GM18511 (cell line): ENCODE data around the gene GOLGA8R.
"Not testable (repeated sequence)": the region's sequence is repeated elsewhere in the genome, so short reads cannot be mapped to it uniquely, and the experiment has no call there.

Experiments used
- ATAC-seq: cut with Tn5 transposase; IDR thresholded peaks from one replicate; pipeline ENCODE4 v1.9.1; 2021; ENCODE audit warnings: mild to moderate bottlenecking, moderate library complexity; ENCODE audit not compliant: unreplicated experiment

The GOLGA8R gene, protein sequence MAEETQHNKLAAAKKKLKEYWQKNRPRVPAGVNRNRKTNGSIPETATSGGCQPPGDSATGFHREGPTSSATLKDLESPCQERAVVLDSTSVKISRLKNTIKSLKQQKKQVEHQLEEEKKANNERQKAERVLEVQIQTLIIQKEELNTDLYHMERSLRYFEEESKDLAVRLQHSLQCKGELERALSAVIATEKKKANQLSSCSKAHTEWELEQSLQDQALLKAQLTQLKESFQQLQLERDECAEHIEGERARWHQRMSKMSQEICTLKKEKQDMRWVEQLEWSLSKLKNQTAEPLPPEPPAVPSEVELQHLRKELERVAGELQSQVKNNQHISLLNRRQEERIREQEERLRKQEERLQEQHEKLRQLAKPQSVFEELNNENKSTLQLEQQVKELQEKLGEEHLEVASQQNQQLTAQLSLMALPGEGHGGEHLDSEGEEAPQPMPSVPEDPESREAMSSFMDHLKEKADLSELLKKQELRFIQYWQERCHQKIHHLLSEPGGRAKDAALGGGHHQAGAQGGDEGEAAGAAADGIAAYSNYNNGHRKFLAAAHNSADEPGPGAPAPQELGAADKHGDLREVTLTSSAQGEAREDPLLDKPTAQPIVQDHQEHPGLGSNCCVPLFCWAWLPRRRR

DNA sequence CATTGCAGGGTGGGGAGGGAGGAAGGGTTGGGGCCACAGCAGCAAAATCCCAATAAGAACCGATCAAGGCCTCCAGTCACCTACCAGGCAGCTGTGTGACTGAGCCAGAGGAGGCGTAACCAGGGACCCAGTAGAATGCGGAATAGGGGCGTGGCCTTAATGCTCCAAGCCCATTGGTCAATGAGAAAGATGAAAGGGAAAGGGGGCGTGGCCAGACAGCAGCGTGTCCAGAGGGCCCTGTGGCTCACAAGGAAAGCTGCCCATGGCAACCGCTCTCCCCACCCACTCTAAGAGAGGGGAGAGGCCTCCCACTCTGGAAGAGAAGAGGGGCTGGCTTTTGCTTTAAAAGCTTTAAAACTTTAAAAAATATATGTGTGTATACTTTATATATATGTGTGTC is at the start of gene GOLGA8R:
TSS of gene GOLGA8R (minus strand) at position 101 of the 400 bp plus-strand sequence. CDS start at position 3, 98 bp downstream.
- ATAC-seq: not testable (repeated sequence)

DNA sequence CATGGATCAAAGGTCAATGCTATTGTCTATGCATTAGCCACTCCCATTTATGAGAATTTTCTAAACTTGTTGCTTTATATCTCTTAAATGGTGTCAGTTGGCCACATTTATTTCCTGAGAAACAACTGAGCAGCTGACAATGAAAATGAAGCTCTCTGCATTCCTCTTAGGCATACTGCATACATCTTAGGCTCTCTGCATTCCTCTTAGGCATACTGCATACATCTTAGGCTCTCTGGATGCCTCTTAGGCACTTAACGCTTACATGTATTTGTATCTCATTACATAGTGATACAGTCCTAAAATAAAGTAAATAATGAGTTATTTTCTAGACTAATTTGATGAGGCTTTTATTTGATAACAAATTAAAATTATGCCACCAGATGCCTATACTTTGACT is 49.8 kb upstream of the GOLGA8R start:
- ATAC-seq: not testable (repeated sequence)

DNA sequence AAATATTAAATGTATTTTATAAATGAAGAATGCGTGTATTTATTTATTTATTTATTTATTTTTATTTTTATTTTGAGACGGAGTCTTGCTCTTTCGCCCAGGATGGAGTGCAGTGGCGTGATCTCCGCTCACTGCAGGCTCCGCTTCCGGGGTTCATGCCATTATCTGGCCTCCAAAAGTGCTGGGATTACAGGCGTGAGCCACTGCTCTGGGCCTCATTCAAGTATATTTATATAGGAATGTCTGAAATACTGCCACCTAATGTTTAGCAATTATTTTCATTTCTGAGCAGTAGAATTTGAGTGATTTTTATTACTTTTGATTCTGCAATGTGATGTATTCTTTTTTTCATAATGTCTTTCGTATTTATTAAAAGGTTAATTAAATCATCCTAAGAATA is 48.1 kb upstream of the GOLGA8R start:
- ATAC-seq: not testable (repeated sequence)

DNA sequence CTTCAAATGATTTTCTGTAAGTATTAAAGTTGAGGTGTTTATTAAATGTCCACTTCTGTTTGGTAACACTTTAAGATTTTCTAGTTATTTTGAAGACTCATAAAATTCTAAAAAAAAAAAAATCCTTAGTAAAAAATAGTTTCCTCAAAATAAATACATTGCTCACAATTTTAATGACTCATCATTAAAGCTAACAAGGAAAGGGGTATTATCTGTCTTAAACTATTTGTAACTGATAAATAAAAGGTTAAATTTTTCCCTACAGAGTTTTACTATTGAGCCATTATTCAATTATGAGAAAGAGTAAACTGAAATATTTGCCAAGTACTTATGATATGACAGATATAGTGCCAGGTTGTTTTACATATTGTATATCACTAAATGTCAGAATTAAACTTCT is 38.6 kb upstream of the GOLGA8R start:
- not testable (repeated sequence) for ATAC-seq

DNA sequence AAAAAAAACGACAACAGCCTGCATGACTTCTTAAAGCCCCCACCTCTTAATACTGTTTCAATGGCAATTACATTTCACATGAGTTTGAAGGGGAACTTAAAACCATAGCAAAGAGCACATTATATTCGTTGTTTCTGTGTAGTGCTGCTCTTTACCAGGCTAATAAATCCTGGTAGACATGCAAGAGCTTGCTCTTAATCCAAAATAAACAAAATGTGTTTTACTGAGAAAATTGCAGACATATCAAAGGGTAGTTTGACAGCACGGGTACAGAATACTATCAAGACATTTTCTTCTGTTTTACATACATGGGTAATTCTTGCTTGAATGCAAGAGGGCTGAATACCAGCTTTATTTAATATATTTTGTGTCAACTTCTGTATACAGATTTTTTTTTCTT is 24.3 kb upstream of the GOLGA8R start:
- not testable (repeated sequence) for ATAC-seq

DNA sequence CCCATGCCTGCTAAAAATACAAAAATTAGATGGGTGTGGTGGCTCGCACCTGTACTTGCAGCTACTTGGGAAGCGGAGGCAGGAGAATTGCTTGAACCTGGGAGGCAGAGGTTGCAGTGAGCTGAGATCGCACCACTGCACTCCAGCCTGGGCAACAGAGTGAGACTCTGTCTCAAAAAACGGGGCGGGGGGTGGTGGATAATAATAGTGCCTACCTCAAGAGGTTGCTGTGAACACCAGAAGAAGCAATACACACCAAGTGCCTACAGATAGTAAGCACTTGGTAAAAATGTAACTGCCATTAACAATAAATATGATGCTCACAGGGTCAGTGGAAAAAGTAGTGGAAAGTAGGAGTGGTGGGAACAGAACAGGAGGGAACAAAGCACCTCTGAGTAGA is 21.8 kb upstream of the GOLGA8R start:
- ATAC-seq: not testable (repeated sequence)

DNA sequence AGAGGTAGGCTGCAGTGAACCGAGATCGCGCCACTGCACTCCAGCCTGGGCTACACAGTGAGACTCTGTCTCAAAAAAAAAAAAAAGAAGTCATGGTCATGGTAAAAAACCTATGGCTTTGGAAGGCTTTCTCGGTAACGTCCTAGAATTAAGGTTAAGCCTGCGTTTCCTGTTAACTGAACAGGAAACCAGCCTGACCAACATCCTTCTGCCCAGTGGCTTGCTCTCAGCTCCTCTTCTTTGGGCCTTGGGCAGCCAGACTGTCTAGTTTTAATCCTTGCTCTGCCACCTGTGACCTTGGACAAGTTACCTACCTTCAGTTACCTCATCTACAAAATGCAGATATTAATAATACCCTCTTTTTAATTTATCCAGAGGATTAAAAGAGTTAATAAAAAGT is 6.7 kb upstream of the GOLGA8R start:
- not testable (repeated sequence) for ATAC-seq

DNA sequence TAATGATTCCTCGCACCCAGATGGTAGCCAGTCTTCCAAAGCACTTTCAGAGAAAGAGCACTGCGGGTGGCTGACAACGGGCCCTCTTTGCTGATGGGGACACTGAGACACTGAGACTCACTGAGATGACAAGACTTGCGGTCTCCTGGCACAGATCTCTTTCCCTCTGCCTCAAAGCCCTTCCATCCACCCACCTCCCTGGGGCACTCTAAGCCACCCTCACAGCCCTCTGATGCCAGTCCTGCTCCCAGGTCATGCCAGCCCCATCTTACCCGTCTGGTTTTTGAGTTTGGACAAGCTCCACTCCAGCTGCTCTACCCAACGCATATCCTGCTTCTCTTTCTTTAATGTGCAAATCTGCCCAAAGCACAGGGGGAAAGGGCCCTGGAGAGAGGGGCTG is 6.4 kb downstream of the GOLGA8R start:
- not testable (repeated sequence) for ATAC-seq

DNA sequence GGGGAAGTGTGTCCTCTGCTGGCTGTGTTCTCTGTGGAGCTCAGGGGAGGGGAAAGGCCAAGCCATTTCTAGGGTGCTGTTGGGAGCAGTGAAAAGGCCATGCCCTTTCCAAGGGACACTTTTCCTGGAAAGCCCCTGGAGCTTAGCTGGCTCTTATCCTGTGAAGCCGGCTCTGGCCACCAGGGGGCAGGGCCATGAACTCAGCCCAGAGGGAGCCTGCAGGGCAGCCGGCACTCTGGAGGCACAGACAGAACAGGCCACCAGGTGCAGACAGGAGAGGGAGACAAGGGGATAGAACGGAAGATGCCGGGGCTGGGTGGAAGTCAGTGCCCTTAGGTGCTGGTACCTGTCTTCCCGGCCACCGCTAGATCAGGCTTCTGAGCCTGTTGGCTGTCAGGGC is 15.1 kb downstream of the GOLGA8R start:
- ATAC-seq: not testable (repeated sequence)

DNA sequence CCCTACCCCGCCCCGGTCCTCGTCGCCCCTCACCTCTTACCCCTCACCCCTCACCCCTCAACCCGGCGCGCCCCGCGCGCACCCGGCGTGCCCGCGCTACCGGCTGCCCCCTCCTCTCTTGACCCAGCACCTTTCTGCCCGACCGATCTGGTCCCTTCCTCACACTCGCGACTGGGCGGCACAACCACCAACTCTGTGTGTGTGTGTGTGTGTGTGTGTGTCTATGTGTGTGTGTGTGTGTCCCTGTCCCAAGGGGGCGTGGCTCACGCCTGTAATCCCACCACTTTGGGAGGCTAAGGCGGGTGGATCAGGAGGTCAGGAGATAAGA is 20.4 kb downstream of the GOLGA8R start:
- ATAC-seq: not testable (repeated sequence)

DNA sequence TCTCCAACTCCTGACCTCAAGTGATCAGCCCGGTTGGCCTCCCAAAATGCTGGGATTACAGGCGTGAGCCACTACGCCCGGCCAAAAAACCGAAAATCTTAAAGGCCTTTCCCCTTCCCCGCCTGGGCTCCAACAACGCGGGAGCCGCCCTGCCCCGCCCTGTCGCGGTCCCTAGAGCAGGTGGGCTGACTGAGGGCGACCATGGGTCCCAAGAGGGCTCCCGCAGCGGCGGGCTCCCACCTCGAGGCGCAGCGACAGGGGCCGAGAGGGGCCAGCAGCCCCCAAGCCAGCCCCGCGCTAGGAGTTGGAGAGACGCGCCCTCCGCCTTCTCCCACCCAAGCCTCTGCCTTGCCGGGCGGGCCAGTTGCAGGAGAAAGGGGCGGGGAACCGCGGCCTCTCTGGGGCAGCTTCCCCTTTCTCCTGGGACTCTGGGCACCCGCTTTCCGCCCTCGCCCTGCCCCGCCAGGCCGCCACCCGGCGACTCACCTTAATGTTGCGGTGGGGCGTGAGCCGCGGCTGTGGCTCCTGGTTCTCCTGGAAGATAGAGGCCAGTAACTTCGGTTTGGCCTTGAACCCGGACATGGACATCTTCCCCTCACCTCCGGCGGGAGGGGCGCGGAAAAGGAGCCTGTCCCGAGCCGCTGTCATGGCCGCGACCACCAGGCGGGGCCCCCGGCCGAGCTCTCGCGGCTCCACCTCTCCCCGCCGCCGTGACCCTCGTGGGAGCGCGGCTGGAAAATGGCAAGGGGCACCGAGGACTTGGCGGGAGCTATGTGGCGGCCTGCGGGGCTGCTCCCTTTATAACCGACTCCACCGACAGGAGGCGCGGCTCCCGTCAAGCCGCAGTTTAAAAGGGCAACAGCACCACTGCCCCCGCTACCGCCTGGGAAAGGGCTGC is 21.0 kb downstream of the GOLGA8R start, which contains the start of gene CHRFAM7A:
TSS of gene CHRFAM7A (minus strand) at position 775 of the 898 bp plus-strand sequence. CDS start 10,189 bp downstream, outside the sequence.
- ATAC-seq: not testable (repeated sequence)

DNA sequence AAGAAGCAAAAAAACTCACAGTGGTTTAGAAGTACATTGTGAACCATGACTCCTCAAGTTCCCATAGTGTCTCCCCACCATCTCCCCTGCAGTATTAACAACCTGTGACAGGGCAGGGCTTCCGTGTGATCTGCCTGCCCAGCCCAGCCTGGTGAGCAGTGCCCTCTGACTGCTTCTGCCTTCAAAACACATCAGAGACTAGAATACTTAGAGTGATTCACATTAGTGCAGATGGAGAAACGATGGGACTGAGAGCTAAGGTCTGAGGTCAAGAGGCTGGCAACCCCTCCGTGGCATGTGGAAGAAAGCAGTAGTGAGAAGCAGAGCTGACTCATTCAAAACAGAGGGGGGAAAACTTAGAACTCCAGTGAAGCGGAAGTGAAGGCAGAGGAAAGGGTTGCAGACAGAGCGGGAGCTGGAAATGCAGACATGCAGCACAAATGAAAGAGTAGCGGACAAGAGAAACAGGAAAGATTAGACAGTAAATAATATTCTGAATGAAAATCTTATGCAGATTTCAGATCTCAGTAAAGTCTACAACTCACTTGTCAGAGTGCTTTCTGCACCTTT is 27.7 kb downstream of the GOLGA8R start:
- not testable (repeated sequence) for ATAC-seq

DNA sequence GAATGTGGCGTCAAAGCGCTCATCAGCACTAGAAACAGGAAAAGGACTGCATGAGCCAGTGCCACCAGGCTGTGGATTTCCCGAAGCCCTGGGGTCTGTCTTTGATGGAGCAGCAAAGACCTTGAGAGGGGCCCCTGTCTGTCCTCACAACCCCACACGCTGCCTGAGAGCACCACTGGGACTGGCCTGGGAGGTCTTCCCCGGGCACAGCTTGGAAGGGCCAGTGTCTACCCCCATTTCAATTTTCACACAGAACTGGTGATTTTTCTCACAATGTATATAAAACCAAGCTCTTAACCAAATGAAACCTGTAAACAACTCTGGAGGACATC is 37.0 kb downstream of the GOLGA8R start:
- not testable (repeated sequence) for ATAC-seq

DNA sequence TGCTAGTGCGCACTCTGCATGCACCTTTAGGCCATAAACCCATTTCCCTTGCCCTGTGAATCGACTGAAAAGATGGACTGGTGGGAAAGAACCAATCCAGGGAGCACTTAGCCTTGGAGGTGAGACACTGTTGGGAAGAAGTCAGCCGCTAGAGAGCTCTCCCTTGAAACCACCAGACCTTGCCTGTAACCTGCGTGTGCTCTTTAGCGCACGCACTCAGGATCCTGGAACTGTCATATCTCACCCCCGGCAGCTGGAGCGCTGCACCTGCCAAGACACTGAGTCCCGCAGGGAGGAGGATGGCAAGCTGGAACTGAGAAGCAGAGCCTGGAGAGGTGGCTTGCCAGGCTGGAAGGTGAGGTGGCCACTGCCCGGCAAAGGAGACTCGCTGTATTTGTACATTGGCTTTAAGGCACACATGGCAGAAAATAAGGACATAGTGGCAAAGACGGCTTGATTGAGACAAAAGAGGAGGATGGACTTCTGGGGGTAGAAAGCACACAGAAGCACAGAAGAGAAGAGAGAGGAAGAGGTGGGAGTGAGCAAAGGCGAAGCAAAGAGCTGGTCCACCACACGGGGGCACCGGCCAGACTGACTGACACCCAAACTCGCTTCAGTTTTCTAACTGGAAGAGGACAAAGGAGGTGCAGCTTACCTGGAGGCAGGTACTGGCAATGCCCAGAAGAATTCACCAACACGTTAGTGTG is 37.5 kb downstream of the GOLGA8R start:
- not testable (repeated sequence) for ATAC-seq

DNA sequence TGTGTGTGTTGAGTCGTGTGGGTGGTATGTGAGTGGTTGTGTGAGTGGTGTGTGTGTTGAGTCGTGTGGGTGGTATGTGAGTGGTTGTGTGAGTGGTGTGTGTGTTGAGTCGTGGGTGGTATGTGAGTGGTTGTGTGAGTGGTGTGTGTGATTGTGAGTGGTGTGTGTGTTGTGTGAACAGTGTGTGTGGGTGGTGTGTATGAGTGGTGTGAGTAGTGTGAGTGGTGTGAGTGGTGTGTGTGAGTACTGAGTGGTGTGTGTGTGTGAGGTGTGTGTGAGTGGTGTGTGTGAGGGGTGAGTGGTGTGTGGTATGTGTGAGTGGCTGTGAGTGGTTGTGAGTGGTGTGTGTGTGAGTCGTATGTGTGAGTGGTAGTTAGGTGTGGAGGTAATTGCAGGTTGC is 38.2 kb downstream of the GOLGA8R start:
- ATAC-seq: not testable (repeated sequence)

DNA sequence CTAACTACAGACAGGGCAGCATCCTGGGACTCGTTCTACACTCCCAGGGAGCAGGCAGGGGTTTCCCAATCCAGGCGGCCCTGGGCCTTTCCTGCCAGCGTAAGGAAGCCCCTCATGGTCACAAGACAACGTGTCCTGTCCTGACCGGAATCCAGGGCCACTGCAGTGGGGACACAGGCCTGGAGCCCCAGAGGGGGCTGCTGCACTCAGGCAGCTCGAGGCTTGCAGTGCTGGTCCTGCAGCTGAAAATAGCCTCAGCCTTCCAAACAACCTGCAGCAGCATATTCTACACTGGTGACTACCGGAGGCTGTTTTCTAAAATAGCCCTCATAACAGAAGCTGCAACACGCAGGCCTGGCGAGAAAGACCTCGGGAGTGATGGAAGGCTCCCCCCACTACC is 39.2 kb downstream of the GOLGA8R start:
- ATAC-seq: not testable (repeated sequence)

DNA sequence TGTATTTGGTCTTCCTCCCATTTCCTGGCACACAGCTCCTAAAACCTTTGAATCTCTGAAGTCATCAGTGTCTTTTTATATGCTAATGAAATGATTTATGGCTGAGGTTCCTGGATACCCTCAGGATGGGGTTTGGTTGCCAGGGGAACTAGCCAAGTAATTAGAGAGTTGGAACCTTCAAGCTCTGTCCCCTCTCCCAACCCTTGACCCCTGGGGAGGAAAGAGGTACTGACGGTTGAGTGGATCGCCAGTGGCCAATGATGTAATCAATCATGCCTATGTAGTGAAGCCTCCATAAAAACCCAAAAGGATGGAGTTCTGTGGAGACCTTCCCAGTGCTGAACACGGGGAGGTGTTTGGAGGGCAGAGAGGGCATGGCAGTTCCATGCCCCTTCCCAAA is 45.8 kb downstream of the GOLGA8R start:
- not testable (repeated sequence) for ATAC-seq

DNA sequence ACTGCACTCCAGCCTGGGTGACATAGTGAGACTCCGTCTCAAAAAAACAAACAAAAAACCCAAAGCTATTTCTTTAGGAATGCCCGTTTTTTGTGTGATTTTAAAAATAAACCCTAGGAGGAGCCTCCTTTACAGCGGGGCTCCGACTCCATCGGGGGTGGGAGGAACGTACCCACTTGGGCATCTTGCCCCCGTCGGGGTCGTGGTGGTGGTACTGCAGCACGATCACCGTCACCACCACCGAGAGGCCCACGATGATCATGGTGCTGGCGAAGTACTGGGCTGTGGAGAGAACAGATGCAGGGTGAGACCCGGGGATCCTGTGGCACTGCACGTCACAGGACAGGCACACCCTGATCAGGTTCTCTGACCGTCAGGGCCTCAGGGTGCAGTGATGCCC is 46.8 kb downstream of the GOLGA8R start:
- not testable (repeated sequence) for ATAC-seq

DNA sequence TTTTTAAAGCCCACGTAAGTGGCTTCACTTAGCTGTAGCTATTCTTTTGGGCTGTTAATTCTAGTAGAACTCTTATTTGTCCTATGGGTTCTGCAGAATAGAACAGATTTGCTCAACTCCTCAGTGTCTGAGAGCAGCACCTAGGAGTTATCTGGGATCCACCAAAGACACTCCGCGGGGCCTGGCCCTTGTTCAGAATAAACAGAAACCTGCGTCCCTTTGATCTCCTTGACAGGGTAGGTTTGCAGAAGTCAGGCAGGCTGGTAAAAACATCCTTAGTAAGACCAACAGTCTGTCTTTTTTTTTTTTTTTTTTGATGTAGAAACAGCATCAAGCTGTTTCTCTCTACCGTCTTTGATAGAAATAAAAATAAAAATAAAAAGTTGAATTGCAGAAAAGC is 52.7 kb downstream of the GOLGA8R start:
- ATAC-seq: not testable (repeated sequence)

DNA sequence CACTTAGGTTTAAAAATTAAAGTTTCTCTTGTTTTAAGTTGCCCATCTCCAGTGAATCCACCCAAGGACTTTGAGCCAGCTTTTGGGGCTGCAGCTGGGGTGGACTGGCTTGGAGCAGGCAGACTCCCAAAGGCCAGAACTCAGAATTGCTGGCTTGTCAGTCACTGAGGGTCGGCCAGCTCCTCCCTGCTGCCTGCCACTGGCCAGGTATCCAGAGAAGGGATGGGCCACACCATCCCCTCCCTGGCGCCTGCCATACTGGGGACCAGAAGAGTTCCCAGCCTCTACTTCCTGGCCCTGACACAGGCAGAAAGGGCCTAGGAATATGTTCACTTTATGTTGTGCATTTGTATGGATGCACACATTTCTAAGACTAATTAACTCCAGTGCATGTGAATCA is 53.1 kb downstream of the GOLGA8R start:
- ATAC-seq: not testable (repeated sequence)
